OCI-LY1 (cell line): ENCODE results near the gene TES.

Experiments used
- H2AFZ ChIP-seq: fragments of 200-600 bp; sonication (generic), shearing (Covaris generic); 2 replicates; pipeline ENCODE4 v1.6.0; 2014; ENCODE audit warnings: antibody characterized with exemption, mild to moderate bottlenecking, low read length
- H3F3A ChIP-seq: fragments of 200-600 bp; sonication (generic), shearing (Covaris generic); 2 replicates; pipeline ENCODE4 v1.6.0; 2014; ENCODE audit warnings: mild to moderate bottlenecking, antibody characterized with exemption, low read length, moderate library complexity; ENCODE audit not compliant: insufficient read depth
- H3K27ac ChIP-seq: fragments of 200-600 bp; sonication (generic); 2 replicates; pipeline ENCODE4 v1.5.1; 2014; ENCODE audit warnings: low read length, mixed run types, mild to moderate bottlenecking, low read depth; ENCODE audit not compliant: poor library complexity, severe bottlenecking
- H3K27me3 ChIP-seq: fragments of 200-600 bp; sonication (generic); 2 replicates; pipeline ENCODE4 v1.6.0; 2014; ENCODE audit warnings: antibody characterized with exemption, mild to moderate bottlenecking, low read length, moderate library complexity; ENCODE audit not compliant: insufficient read depth
- H3K36me3 ChIP-seq: fragments of 200-600 bp; sonication (generic); 2 replicates; pipeline ENCODE4 v1.6.1; 2014; ENCODE audit warnings: mild to moderate bottlenecking, antibody characterized with exemption, low read length, moderate library complexity, mixed read lengths; ENCODE audit not compliant: insufficient read depth
- H3K4me1 ChIP-seq: fragments of 200-600 bp; sonication (generic); 2 replicates; pipeline ENCODE4 v1.5.1; 2014; ENCODE audit warnings: mild to moderate bottlenecking, low read length, moderate library complexity; ENCODE audit not compliant: insufficient read depth, severe bottlenecking
- H3K4me2 ChIP-seq: fragments of 200-600 bp; sonication (generic), shearing (Covaris generic); 2 replicates; pipeline ENCODE4 v1.6.1; 2014; ENCODE audit warnings: low read length
- H3K4me3 ChIP-seq: fragments of 200-600 bp; sonication (generic); 2 replicates; pipeline ENCODE4 v1.5.1; 2014; ENCODE audit warnings: low read length, low read depth, mild to moderate bottlenecking, mixed read lengths; ENCODE audit not compliant: poor library complexity, severe bottlenecking
- H3K79me2 ChIP-seq: fragments of 200-600 bp; shearing (Covaris generic); 2 replicates; pipeline ENCODE4 v1.6.1; 2016; ENCODE audit warnings: mixed run types, low read length, mixed read lengths; ENCODE audit not compliant: insufficient read depth
- H3K9ac ChIP-seq: fragments of 200-600 bp; sonication (generic), shearing (Covaris generic); 2 replicates; pipeline ENCODE4 v1.6.1; 2014; ENCODE audit warnings: mild to moderate bottlenecking, low read length, mixed read lengths
- H3K9me2 ChIP-seq: fragments of 200-600 bp; sonication (generic), shearing (Covaris generic); 2 replicates; pipeline ENCODE4 v1.6.1; 2014; ENCODE audit warnings: low read depth, mild to moderate bottlenecking, low read length, mixed read lengths
- H3K9me3 ChIP-seq: fragments of 200-600 bp; shearing (Covaris generic); 2 replicates; pipeline ENCODE4 v1.6.1; 2014; ENCODE audit warnings: low read length, mixed read lengths
- H4K20me1 ChIP-seq: fragments of 200-600 bp; sonication (generic), shearing (Covaris generic); 2 replicates; pipeline ENCODE4 v1.6.0; 2016; ENCODE audit warnings: mild to moderate bottlenecking, low read length; ENCODE audit not compliant: insufficient read depth
- CTCF ChIP-seq: fragments of 200-600 bp; sonication (generic), shearing (Covaris generic); IDR thresholded peaks from 2 replicates; pipeline ENCODE4 v1.5.1; 2017; ENCODE audit warnings: mild to moderate bottlenecking, antibody characterized with exemption, low read length, moderate library complexity, mixed read lengths
- EZH2 ChIP-seq: fragments of 200-600 bp; sonication (generic), shearing (Covaris generic); IDR thresholded peaks from 2 replicates; pipeline ENCODE4 v1.8.0; 2017; ENCODE audit warnings: borderline replicate concordance, mixed run types, mild to moderate bottlenecking, antibody characterized with exemption, low read length, moderate library complexity, mixed read lengths

The TES gene

GRCh38 chr7:116170180-116170579, 40.2 kb upstream of the TES start:
- H3K27me3 ChIP-seq = no peaks in the 10 kb centered on the region; the same call in 1 of the 2 replicates
- H3K9me3 ChIP-seq = no peaks in the 10 kb centered on the region
- H3K4me1 ChIP-seq = peaks cover 3% of the 10 kb centered on the region
- H3F3A ChIP-seq = no peaks in the 10 kb centered on the region
- H3K36me3 ChIP-seq = no peaks in the 10 kb centered on the region
- no peak overlapping the region for H3K4me3 ChIP-seq
- TF ChIP-seq CTCF (no peak), EZH2 (no peak)
- H3K9me2 ChIP-seq = no peaks in the 10 kb centered on the region
- H3K79me2 ChIP-seq = no peaks in the 10 kb centered on the region
- no peak overlapping the region for H2AFZ ChIP-seq
- H3K4me2 ChIP-seq = no peak overlapping the region
- H4K20me1 ChIP-seq = no peaks in the 10 kb centered on the region
- H3K9ac ChIP-seq = no peak overlapping the region
- no peak overlapping the region for H3K27ac ChIP-seq

- H3K4me1 ChIP-seq = peaks cover 3% of the 10 kb centered on the region
- H3K79me2 ChIP-seq = no peaks in the 10 kb centered on the region
- no peaks in the 10 kb centered on the region for H3K36me3 ChIP-seq
- H3K4me3 ChIP-seq = no peak overlapping the region
- no peaks in the 10 kb centered on the region for H3K9me3 ChIP-seq
- H3K9me2 ChIP-seq = no peaks in the 10 kb centered on the region
- no peak overlapping the region for H2AFZ ChIP-seq
- H3K4me2 ChIP-seq = no peak overlapping the region
- no peak overlapping the region for H3K27ac ChIP-seq
- no peaks in the 10 kb centered on the region for H4K20me1 ChIP-seq
- no peak for TF ChIP-seq EZH2
- TF ChIP-seq CTCF = no peak
- no peaks in the 10 kb centered on the region; the same call in none of the 2 replicates for H3K27me3 ChIP-seq
- no peak overlapping the region for H3K9ac ChIP-seq
- H3F3A ChIP-seq = no peaks in the 10 kb centered on the region
These were observed 39.2 kb upstream of the TES start for GRCh38 chr7:116171094-116171493.

- H3K27ac ChIP-seq = no peak overlapping the region
- H3K9me2 ChIP-seq = no peaks in the 10 kb centered on the region
- no peak overlapping the region for H2AFZ ChIP-seq
These were observed 38.0 kb upstream of the TES start for GRCh38 chr7:116172353-116172752.

More at GRCh38 chr7:116172353-116172752, 38.0 kb upstream of the TES start:
- no peaks in the 10 kb centered on the region for H3K9me3 ChIP-seq
- H3K4me1 ChIP-seq = peaks cover 1% of the 10 kb centered on the region
- no peaks in the 10 kb centered on the region for H3F3A ChIP-seq
- H3K9ac ChIP-seq = no peak overlapping the region
- no peak overlapping the region for H3K4me3 ChIP-seq
- no peak for TF ChIP-seq EZH2
- no peak for TF ChIP-seq CTCF
- no peaks in the 10 kb centered on the region for H3K79me2 ChIP-seq
- no peaks in the 10 kb centered on the region for H4K20me1 ChIP-seq
- no peaks in the 10 kb centered on the region for H3K36me3 ChIP-seq
- no peak overlapping the region for H3K4me2 ChIP-seq
- H3K27me3 ChIP-seq = no peaks in the 10 kb centered on the region; the same call in none of the 2 replicates
